DND-41 (cell line): Measurements from ENCODE around the gene SND1.

Experiments used
- ATAC-seq: fragments of 200-7000 bp; cut with Tn5 transposase; 3 replicates; pipeline ENCODE4 v1.9.1; 2021; ENCODE audit warnings: low read depth; ENCODE audit not compliant: insufficient read depth
- DNase-seq: peaks from one replicate; pipeline ENCODE4 v3.0.0-alpha.2; 2020
- H2AFZ ChIP-seq: 2 replicates; pipeline ENCODE4 v1.6.0; 2012; ENCODE audit warnings: low read depth, low read length
- H3K27ac ChIP-seq: 2 replicates; pipeline ENCODE4 v1.5.1; 2012; ENCODE audit warnings: low read length, inconsistent platforms
- H3K27me3 ChIP-seq: fragments of 200-600 bp; sonication (generic); 2 replicates; pipeline ENCODE4 v1.6.0; 2012; ENCODE audit warnings: low read length, mild to moderate bottlenecking, inconsistent platforms; ENCODE audit not compliant: insufficient read depth, poor library complexity
- H3K36me3 ChIP-seq: 2 replicates; pipeline ENCODE4 v1.5.1; 2012; ENCODE audit warnings: low read length, inconsistent platforms; ENCODE audit not compliant: insufficient read depth
- H3K4me1 ChIP-seq: 2 replicates; pipeline ENCODE4 v1.5.1; 2012; ENCODE audit warnings: mild to moderate bottlenecking, low read length; ENCODE audit not compliant: insufficient read depth
- H3K4me2 ChIP-seq: 2 replicates; pipeline ENCODE4 v1.6.0; 2012; ENCODE audit warnings: mild to moderate bottlenecking, moderate library complexity, low read length, inconsistent platforms; ENCODE audit not compliant: insufficient read depth
- H3K4me3 ChIP-seq, 2 experiments: fragments of 200-600 bp in 1 of 2; shearing (Covaris generic) in 1 of 2; 2 replicates each; pipeline ENCODE4 v1.5.1; 2012 to 2016; ENCODE audit warnings: inconsistent platforms in 2 of 2, low read length in 2 of 2, mild to moderate bottlenecking in 2 of 2, low read depth in 1 of 2, moderate library complexity in 1 of 2
- H3K79me2 ChIP-seq: 2 replicates; pipeline ENCODE4 v1.6.0; 2012; ENCODE audit warnings: low read length, inconsistent platforms; ENCODE audit not compliant: insufficient read depth
- H3K9ac ChIP-seq: 2 replicates; pipeline ENCODE4 v1.6.0; 2012; ENCODE audit warnings: low read depth, mild to moderate bottlenecking, inconsistent platforms, low read length, moderate library complexity
- H3K9me3 ChIP-seq: 2 replicates; pipeline ENCODE4 v1.5.1; 2012; ENCODE audit warnings: low read length, moderate library complexity, mild to moderate bottlenecking, inconsistent platforms; ENCODE audit not compliant: insufficient read depth, severe bottlenecking
- H4K20me1 ChIP-seq: 2 replicates; pipeline ENCODE4 v1.6.0; 2012; ENCODE audit warnings: low read length; ENCODE audit not compliant: insufficient read depth
- EZH2 ChIP-seq: IDR thresholded peaks from 3 replicates; pipeline ENCODE4 v1.6.1; 2012; ENCODE audit warnings: borderline replicate concordance, low read depth, mild to moderate bottlenecking, moderate library complexity, low read length, inconsistent platforms; ENCODE audit not compliant: severe bottlenecking
- TF ChIP-seq, protein P1 (sequence below): IDR thresholded peaks from 2 replicates; pipeline ENCODE4 v1.5.1; 2012; ENCODE audit warnings: borderline replicate concordance, low read length, moderate library complexity, mild to moderate bottlenecking; ENCODE audit not compliant: poor library complexity, severe bottlenecking; ENCODE audit errors: extremely low read depth

The SND1 gene

GRCh38 chr7:127881564-127881963 is 229.6 kb downstream of the SND1 start:
- Histone ChIP-seq H3K4me1 (no peaks in the 10 kb centered on the region), H2AFZ (no peak overlapping the region), H4K20me1 (peaks cover 23% of the 10 kb centered on the region; the same call in 1 of the 2 replicates), H3K9ac (no peak overlapping the region), H3K4me2 (no peak overlapping the region), H3K9me3 (no peaks in the 10 kb centered on the region), H3K4me3 (no peak overlapping the region), H3K27ac (no peak overlapping the region), H3K79me2 (peaks cover 2% of the 10 kb centered on the region; the same call in 1 of the 2 replicates), H3K27me3 (no peaks in the 10 kb centered on the region), H3K36me3 (no peaks in the 10 kb centered on the region)
- TF ChIP-seq, protein P1, sequence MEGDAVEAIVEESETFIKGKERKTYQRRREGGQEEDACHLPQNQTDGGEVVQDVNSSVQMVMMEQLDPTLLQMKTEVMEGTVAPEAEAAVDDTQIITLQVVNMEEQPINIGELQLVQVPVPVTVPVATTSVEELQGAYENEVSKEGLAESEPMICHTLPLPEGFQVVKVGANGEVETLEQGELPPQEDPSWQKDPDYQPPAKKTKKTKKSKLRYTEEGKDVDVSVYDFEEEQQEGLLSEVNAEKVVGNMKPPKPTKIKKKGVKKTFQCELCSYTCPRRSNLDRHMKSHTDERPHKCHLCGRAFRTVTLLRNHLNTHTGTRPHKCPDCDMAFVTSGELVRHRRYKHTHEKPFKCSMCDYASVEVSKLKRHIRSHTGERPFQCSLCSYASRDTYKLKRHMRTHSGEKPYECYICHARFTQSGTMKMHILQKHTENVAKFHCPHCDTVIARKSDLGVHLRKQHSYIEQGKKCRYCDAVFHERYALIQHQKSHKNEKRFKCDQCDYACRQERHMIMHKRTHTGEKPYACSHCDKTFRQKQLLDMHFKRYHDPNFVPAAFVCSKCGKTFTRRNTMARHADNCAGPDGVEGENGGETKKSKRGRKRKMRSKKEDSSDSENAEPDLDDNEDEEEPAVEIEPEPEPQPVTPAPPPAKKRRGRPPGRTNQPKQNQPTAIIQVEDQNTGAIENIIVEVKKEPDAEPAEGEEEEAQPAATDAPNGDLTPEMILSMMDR, result no peak
- TF ChIP-seq EZH2, result no peak
- DNase-seq (no peak), ATAC-seq (no peak)

DNA sequence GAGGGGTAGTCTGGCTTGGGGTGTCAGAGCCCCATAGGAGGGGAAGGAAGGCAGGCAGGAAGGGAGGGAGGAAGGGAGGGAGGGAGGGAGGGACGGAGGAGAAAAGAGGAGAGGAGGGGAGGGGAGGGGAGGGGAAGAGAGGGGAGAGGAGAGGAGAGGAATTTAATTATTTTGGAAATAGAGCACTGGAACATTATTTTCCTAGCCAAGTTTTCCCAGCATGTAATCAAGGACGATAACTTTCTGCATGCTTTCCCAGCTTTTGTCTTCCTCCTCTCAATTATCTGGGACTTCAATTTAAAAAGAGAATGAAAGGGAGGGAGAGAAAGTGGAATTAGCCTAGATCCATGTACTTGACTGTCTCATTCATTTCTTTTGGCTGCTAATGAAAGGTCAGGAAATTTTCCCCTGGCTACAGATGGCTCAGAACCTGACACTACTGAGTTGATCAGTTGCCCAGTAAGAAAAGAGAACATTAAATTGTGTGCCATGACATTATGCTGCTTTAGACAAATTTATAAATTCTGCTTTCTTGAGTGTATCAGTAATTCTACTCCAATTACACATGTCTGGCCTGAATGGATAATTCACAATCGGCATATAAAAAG is 230.4 kb downstream of the SND1 start:
- Histone ChIP-seq H3K79me2 (no peaks in the 10 kb centered on the region), H3K4me1 (no peaks in the 10 kb centered on the region), H3K4me2 (no peak overlapping the region), H2AFZ (no peak overlapping the region), H3K27ac (no peak overlapping the region), H3K36me3 (no peaks in the 10 kb centered on the region), H3K27me3 (no peaks in the 10 kb centered on the region), H3K9me3 (no peaks in the 10 kb centered on the region), H3K4me3 (no peak overlapping the region), H4K20me1 (peaks cover 18% of the 10 kb centered on the region; the same call in 1 of the 2 replicates), H3K9ac (no peak overlapping the region)
- TF ChIP-seq EZH2, result no peak
- TF ChIP-seq, protein P1, result no peak
- no peak for ATAC-seq
- no peak for DNase-seq

- no peak for ATAC-seq
- Histone ChIP-seq H3K4me3 (no peak overlapping the region), H4K20me1 (peaks cover 8% of the 10 kb centered on the region; the same call in 1 of the 2 replicates), H2AFZ (no peak overlapping the region), H3K9me3 (no peaks in the 10 kb centered on the region), H3K9ac (no peak overlapping the region), H3K27me3 (no peaks in the 10 kb centered on the region), H3K27ac (no peak overlapping the region), H3K4me1 (no peaks in the 10 kb centered on the region), H3K36me3 (peaks cover 16% of the 10 kb centered on the region), H3K4me2 (no peak overlapping the region), H3K79me2 (no peaks in the 10 kb centered on the region)
- TF ChIP-seq EZH2, result no peak
- TF ChIP-seq, protein P1, result no peak
- DNase-seq, result no peak
Measured at GRCh38 chr7:127884066-127884559, 232.1 kb downstream of the SND1 start.
